ENCODE results near the gene KRTAP10-6. TPM values are rescaled to one million over a fixed set of nuclear protein-coding genes. Genes with fewer than 3 reads are reported as not detected.

The KRTAP10-6 gene
- polyA plus RNA-seq, 2 of the 4 experiments (the other 2 are of a cell fraction), result not detected

- H3K27ac ChIP-seq, result no peak overlapping the region
- WGBS (ENCODE audit: missing lambda C conversion rate), result 63% methylated on average over 12 of the region's 17 CpGs
- ChIA-PET CTCF (interaction anchor here (1.3 kb wide), 1 partner anchor 47 kb away, joined by 3 read pairs; no protein-coding TSS in a partner anchor), POLR2A (no interaction called here)
- no peaks in the 10 kb centered on the region for H3K4me1 ChIP-seq
- FAIRE-seq (no peak), ATAC-seq (no peak), DNase-seq (ENCODE audit: low read depth in 1 of 2, low spot score in 1 of 2) (no peak)
- TF ChIP-seq MAFK (IDR thresholded peaks at IDR 0.05; ENCODE audit: partially characterized antibody) (no peak), MAX (IDR thresholded peaks at IDR 0.05) (no peak), MAZ (IDR thresholded peaks at IDR 0.05; ENCODE audit: borderline replicate concordance, low read depth, low read length) (no peak), ZSCAN20 (CRISPR knock-in tag; IDR thresholded peaks at IDR 0.05) (no peak), MYC (IDR thresholded peaks at IDR 0.05; ENCODE audit: borderline replicate concordance, low read length) (no peak), ELK1 (IDR thresholded peaks at IDR 0.05; ENCODE audit: low read depth, low read length) (no peak), CBX2 (IDR thresholded peaks at IDR 0.05; ENCODE audit: borderline replicate concordance, low read depth) (no peak), CBX8 (IDR thresholded peaks at IDR 0.05) (no peak), EHMT2 (IDR thresholded peaks at IDR 0.05; ENCODE audit: low read depth) (no peak)
- peaks cover 20% of the 10 kb centered on the region for H3K9me3 ChIP-seq
- H3K4me2 ChIP-seq, result no peak overlapping the region
- no peak overlapping the region for H3K4me3 ChIP-seq
These were observed 13.8 kb downstream of the KRTAP10-6 start for GRCh38 chr21:44578371-44579055.

- Histone ChIP-seq H3K4me1 (no peaks in the 10 kb centered on the region), H3K9me3 (peaks cover 18% of the 10 kb centered on the region), H3K4me3 (no peak overlapping the region), H3K4me2 (no peak overlapping the region), H3K27ac (no peak overlapping the region)
- no peak for DNase-seq (ENCODE audit: low read depth in 1 of 2, low spot score in 1 of 2)
- ATAC-seq, result no peak
- 61% methylated on average over 6 of the region's 10 CpGs for WGBS (ENCODE audit: missing lambda C conversion rate)
- ChIA-PET POLR2A (no interaction called here), CTCF (no interaction called here)
- no peak for TF ChIP-seq PHF8 (IDR thresholded peaks at IDR 0.05; ENCODE audit: borderline replicate concordance, low read depth)
- TF ChIP-seq SREBF2 (IDR thresholded peaks at IDR 0.05), result no peak
- no peak for TF ChIP-seq EHF (CRISPR knock-in tag; IDR thresholded peaks at IDR 0.05)
- no peak for TF ChIP-seq ATOH8 (CRISPR knock-in tag; IDR thresholded peaks at IDR 0.05; ENCODE audit: low read depth)
- no peak for TF ChIP-seq ZSCAN20 (CRISPR knock-in tag; IDR thresholded peaks at IDR 0.05)
- TF ChIP-seq POLR2AphosphoS2 (conservative IDR thresholded peaks at IDR 0.05; ENCODE audit: low read length), result no peak
- no peak for TF ChIP-seq KDM5A (IDR thresholded peaks at IDR 0.05)
- no peak for TF ChIP-seq FOSL2 (IDR thresholded peaks at IDR 0.05)
- no peak for TF ChIP-seq FOSL2 (CRISPR knock-in tag; IDR thresholded peaks at IDR 0.05)
- TF ChIP-seq HMGXB4 (CRISPR knock-in tag; IDR thresholded peaks at IDR 0.05; ENCODE audit: borderline replicate concordance), result no peak
- TF ChIP-seq EHMT2 (IDR thresholded peaks at IDR 0.05; ENCODE audit: low read depth), result no peak
- TF ChIP-seq POLR2A (IDR thresholded peaks at IDR 0.05; ENCODE audit: low read length), result no peak
- no peak for TF ChIP-seq TP53 (CRISPR knock-in tag; IDR thresholded peaks at IDR 0.05)
- TF ChIP-seq CBX8 (IDR thresholded peaks at IDR 0.05), result no peak
- no peak for TF ChIP-seq ESRRA (IDR thresholded peaks at IDR 0.05; ENCODE audit: borderline replicate concordance, low read length)
- TF ChIP-seq MYC (IDR thresholded peaks at IDR 0.05; ENCODE audit: borderline replicate concordance, low read length), result no peak
- no peak for TF ChIP-seq PBX3 (IDR thresholded peaks at IDR 0.05)
- TF ChIP-seq NPAS2 (CRISPR knock-in tag; IDR thresholded peaks at IDR 0.05; ENCODE audit: borderline replicate concordance), result no peak
- no peak for TF ChIP-seq EP300 (IDR thresholded peaks at IDR 0.05)
- no peak for TF ChIP-seq ZFP36 (IDR thresholded peaks at IDR 0.05; ENCODE audit: borderline replicate concordance, partially characterized antibody)
- no peak for FAIRE-seq
These were observed 16.3 kb downstream of the KRTAP10-6 start for GRCh38 chr21:44576025-44576420.
